Uterus (tissue), 4 donors: ENCODE data around the gene B4GAT1. TPM values are rescaled to one million over a fixed set of nuclear protein-coding genes. Genes with fewer than 3 reads are reported as not detected.

Experiments used
- DNase-seq, 2 donors: peaks; one replicate each; pipeline ENCODE4 v3.0.0-alpha.2; 2019 to 2020
- H3K27ac ChIP-seq, 2 donors: fragments of 200-600 bp; sonication (generic); 1 replicate in 1 of 2; 2 replicates in 1 of 2; pipeline ENCODE4 v1.5.1; 2016 to 2018
- H3K27me3 ChIP-seq, 2 donors: fragments of 200-600 bp; sonication (generic); one replicate each; pipeline ENCODE4 v1.5.1; 2018 to 2019; ENCODE audit warnings: control low read depth in 1 of 2
- H3K36me3 ChIP-seq, 2 donors: fragments of 200-600 bp; sonication (generic); one replicate each; pipeline ENCODE4 v1.5.1; 2019; ENCODE audit warnings: control low read depth in 1 of 2
- H3K4me1 ChIP-seq, 2 donors: fragments of 200-600 bp; sonication (generic); one replicate each; pipeline ENCODE4 v1.5.1; 2018 to 2019; ENCODE audit warnings: control low read depth in 1 of 2
- H3K4me3 ChIP-seq, 2 donors: fragments of 200-600 bp; sonication (generic); 1 replicate in 1 of 2; 2 replicates in 1 of 2; pipeline ENCODE4 v1.5.1; 2018 to 2019; ENCODE audit warnings: mild to moderate bottlenecking in 1 of 2
- H3K9me3 ChIP-seq, 2 donors: fragments of 200-600 bp; sonication (generic); one replicate each; pipeline ENCODE4 v1.5.1; 2019; ENCODE audit warnings: control low read depth in 1 of 2
- CTCF ChIP-seq, 4 experiments: fragments of 200-600 bp in 2 of 4; fragments of 450-650 bp in 2 of 4; sonication (generic) in 2 of 4; IDR thresholded peaks; one replicate each; pipeline ENCODE4 v1.5.1; 2016 to 2019; ENCODE audit warnings: antibody characterized with exemption in 4 of 4, mild to moderate bottlenecking in 2 of 4, moderate library complexity in 1 of 4
- POLR2A ChIP-seq, 2 donors: fragments of 450-650 bp; IDR thresholded peaks; one replicate each; pipeline ENCODE4 v1.6.1; 2016; ENCODE audit warnings: antibody characterized with exemption in 2 of 2, mild to moderate bottlenecking in 1 of 2, moderate library complexity in 1 of 2
- intact Hi-C: fragments of 100-400 bp; cut with DNase I; formaldehyde crosslinking; loops from one replicate; pipeline ENCODE4 v1.15.1; 2023; ENCODE audit warnings: low total_unique reads
- total RNA-seq, 4 donors: library from RNA; depleted of rRNA in 3 of 4; stranded (reverse); fragments of >200 nt in 3 of 4; gene quantifications; one replicate each; pipeline versions ENCODE4 v1.1.0 to v1.2.4, GENCODE V29; 2014 to 2023
- donor health status: DM: yes; HTN: yes; CAD: no.

The B4GAT1 gene
- total RNA-seq, 4 donors from 2014 or later, result 13.2 to 44.8 (median 26.2) TPM

DNA sequence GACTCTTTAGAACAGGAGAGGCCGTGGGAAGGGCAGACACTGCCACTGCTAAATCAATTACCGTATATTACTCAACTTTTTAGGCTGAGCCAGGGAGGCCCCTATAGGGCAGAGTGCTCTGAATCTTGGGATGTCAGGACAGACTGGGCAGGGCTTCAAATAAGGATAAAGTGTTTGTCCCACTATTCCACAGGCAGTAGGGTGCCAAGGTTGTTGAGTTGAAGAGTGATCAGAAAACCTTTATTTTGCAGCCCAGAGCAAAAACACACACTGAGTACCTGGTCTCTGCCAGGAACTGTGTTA is 1.6 kb upstream of the B4GAT1 start:
- Histone ChIP-seq H3K27me3 (no peaks in the 10 kb centered on the region), H3K4me3 (no peak overlapping the region), H3K27ac (no peak overlapping the region), H3K4me1 (peaks cover 12 to 13% of the 10 kb centered on the region in 2 donors), H3K36me3 (no peaks in the 10 kb centered on the region), H3K9me3 (no peaks in the 10 kb centered on the region)
- TF ChIP-seq CTCF (IDR thresholded peaks at IDR 0.05) (no peak), POLR2A (IDR thresholded peaks at IDR 0.05) (no peak)
- DNase-seq, result no peak
- intact Hi-C loops, result no loop called here

DNA sequence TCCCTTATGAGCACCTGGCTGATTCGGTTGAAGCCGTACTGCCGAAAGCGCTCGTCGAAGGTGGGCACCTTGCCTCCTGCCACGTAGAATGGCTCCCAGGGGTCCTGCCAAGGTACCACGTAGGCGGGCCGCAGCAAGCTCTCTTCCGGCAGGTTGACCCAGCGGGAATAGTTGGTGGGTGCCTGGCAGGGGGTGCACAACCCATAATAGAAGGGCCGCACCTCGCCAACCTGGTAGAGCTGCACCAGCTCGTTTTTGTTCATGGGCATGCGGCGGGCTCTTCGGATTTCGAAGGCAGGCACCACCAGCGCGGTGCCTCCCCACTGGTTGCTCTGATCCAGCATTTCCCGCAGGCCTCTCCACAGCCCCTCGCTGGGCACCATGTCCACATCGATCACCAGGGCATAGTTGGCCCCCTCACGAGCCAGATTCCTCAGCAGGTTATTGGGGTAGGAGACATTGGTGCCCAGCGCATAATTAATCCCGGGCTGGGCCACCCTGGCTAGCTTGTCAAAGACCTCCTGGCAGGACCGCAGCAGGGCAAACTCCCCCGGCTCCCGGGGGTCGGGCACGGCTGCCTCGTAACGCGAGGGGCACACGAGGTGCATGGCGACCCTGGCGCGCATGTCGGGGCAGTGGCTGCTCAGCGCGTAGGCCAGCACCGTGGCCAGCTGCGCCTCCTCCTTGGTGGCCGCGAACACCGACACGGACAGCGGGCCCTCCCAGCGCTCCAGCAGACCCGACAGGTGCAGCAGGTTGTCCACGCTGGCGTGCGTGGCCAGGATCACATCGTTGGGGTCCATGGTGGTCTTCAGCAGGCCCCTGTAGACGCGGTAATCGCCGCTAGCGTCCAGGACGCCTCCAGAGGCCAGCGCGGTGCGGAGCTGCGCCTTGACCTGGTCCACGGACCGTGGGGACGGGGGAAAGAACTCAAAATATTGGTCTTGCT is 679 bp downstream of the B4GAT1 start:
- H3K4me1 ChIP-seq, result peaks cover 12 to 13% of the 10 kb centered on the region in 2 donors
- intact Hi-C loops, result no loop called here
- no peaks in the 10 kb centered on the region for H3K36me3 ChIP-seq
- no peaks in the 10 kb centered on the region for H3K9me3 ChIP-seq
- no peak for DNase-seq
- peak overlapping the region; percentile 94 for H3K4me3 ChIP-seq
- H3K27me3 ChIP-seq, result no peaks in the 10 kb centered on the region
- H3K27ac ChIP-seq, result peak overlapping the region; percentile 90 to 95
- TF ChIP-seq POLR2A (IDR thresholded peaks at IDR 0.05) (no peak), CTCF (IDR thresholded peaks at IDR 0.05) (no peak)

DNA sequence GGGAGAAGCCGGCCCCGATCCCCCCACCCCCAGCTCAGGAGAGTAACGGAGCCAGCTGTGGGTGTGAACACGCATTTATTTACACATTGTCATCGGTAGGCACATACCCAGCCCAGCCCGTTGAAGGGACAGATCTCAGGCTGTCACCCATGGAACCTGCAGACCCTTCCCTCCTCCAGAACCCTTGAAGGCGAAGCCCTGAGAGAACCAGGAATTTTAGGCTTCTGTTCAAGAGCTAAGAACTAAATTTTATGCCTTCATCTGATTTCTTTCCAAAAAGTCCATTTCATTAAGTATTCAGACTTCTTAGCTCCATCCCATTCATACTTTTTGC is 2.1 kb downstream of the B4GAT1 start:
- TF ChIP-seq CTCF (IDR thresholded peaks at IDR 0.05) (no peak), POLR2A (IDR thresholded peaks at IDR 0.05) (no peak)
- no peaks in the 10 kb centered on the region for H3K36me3 ChIP-seq
- intact Hi-C loops, result no loop called here
- peaks cover 12 to 13% of the 10 kb centered on the region in 2 donors for H3K4me1 ChIP-seq
- DNase-seq, result no peak
- no peaks in the 10 kb centered on the region for H3K9me3 ChIP-seq
- peak overlapping the region; percentile 94 to 99 for H3K4me3 ChIP-seq
- H3K27ac ChIP-seq, result peak overlapping the region; percentile 67 to 73
- H3K27me3 ChIP-seq, result no peaks in the 10 kb centered on the region

GRCh38 chr11:66344550-66345315 is 2.7 kb downstream of the B4GAT1 start, which contains the start of gene BRMS1:
BRMS1 (minus strand) TSS chr11:66345104; CDS start chr11:66342234, 2,870 bp downstream.
- H3K4me3 ChIP-seq, result peak within 1 kb of the TSS; percentile 94 to 99
- no peaks in the 10 kb centered on the region for H3K27me3 ChIP-seq
- peak; percentile 97 to 99 for DNase-seq
- H3K9me3 ChIP-seq, result no peaks in the 10 kb centered on the region
- intact Hi-C loops, result no loop called here
- H3K36me3 ChIP-seq, result no peaks in the 10 kb centered on the region
- peak within 1 kb of the TSS; percentile 67 to 73 for H3K27ac ChIP-seq
- TF ChIP-seq POLR2A (IDR thresholded peaks at IDR 0.05) (peak; percentile 58 to 74), CTCF (IDR thresholded peaks at IDR 0.05) (peak; percentile 21 to 56 (median 32))
- H3K4me1 ChIP-seq, result peaks cover 12 to 13% of the 10 kb centered on the region in 2 donors

DNA sequence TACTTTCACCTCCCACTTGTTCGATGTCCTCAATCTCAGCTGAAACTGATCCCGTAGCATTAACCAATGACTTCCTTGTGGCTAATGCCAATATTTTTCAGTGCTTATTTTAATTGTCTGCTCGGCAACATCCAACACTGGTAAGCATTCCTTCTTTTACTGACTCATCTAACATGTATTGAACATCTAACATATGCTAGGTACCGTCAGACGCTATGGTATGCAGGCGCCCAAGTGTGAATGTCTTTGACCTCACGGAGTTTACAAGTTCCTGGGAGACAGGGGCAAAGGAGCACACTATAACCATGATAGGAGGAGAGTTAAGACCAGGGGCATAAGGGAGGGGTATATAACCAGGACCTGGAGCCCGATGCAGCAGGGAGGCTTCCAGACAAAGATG is 4.3 kb downstream of the B4GAT1 start:
- H3K27ac ChIP-seq, result no peak overlapping the region
- H3K4me1 ChIP-seq, result peaks cover 12 to 13% of the 10 kb centered on the region in 2 donors
- H3K27me3 ChIP-seq, result no peaks in the 10 kb centered on the region
- TF ChIP-seq CTCF (IDR thresholded peaks at IDR 0.05) (no peak), POLR2A (IDR thresholded peaks at IDR 0.05) (no peak)
- no peaks in the 10 kb centered on the region for H3K9me3 ChIP-seq
- H3K36me3 ChIP-seq, result no peaks in the 10 kb centered on the region
- H3K4me3 ChIP-seq, result no peak overlapping the region
- DNase-seq, result no peak
- intact Hi-C loops, result no loop called here
